22Rv1 (cell line): Measurements from ENCODE around the gene COL27A1.

Source experiments
- CTCF ChIP-seq: fragments of 450-650 bp; IDR thresholded peaks from 2 replicates; pipeline ENCODE4 v1.5.1; 2017; ENCODE audit warnings: mild to moderate bottlenecking
- ZFX ChIP-seq: fragments of 450-650 bp; IDR thresholded peaks from 2 replicates; pipeline ENCODE4 v1.6.1; 2017; ENCODE audit warnings: antibody characterized with exemption, borderline replicate concordance

- TF ChIP-seq CTCF = no peak
- no peak for TF ChIP-seq ZFX
These were observed 37.7 kb upstream of the COL27A1 start for GRCh38 chr9:114117614-114117995.
